ENCODE results near the gene C1orf35.

The C1orf35 gene

DNA sequence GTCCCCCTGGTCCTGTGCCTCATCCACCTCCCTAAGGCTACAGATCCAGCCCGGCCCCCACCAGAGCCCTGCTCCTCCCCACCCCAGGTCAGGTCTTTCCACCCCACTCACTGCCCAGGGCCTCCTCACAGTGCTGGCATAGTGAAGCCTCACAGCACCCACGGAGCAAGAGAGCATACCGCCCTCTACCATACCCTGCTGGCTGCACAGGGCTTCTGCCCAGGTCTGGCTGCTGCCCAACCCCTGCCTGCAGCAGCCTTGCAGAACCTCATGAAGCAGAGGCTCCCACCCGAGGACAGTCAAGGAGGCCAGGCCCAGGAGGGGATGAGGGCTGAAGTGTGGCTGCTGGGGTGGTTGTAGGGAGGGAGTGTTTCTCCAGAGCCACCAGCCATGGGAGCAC lies 40.3 kb downstream of the C1orf35 start:
- no peak for DNase-seq

GRCh38 chr1:228062085-228062791 lies 40.9 kb downstream of the C1orf35 start:
- no peak for DNase-seq

- no peak for DNase-seq
Observed at GRCh38 chr1:228061411-228062084, 41.6 kb downstream of the C1orf35 start.

GRCh38 chr1:228060458-228061190 lies 42.5 kb downstream of the C1orf35 start:
- no peak for DNase-seq

DNA sequence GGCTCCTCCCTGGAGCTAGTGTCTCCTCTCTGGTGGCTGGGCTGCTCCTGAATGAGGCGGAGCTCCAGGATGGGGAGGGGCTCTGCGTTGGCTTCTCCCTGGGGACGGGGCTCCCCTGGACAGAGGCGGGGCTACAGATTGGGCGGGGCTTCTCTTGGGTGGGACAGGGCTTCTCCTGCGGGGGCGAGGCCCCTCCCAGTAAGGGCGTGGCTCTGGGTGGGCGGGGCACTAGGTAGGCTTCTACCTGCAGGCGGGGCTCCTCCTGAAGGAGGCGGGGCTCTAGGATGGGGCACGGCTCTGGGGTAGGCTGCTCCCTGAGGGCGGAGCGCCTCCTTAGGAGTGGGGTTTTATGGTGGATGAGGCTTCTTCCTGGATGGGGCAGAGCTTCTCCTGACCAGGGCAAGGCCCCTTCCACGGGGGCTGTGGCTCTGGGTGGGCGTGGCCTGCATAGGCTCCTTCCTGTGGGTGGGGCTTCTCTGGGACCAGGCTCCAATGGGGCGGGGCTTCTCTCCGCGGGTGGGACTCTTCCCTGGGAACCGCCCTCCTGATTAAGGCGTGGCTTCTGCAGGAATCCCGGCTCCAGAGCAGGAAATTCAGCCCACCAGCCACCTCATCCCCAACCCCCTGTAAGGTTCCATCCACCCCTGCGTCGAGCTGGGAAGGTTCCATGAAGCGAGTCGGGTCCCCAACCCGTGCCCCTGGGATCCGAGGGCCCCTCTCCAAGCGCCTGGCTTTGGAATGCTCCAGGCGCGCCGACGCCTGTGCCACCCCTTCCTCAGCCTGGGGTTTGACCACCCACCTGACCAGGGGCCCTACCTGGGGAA lies 43.3 kb downstream of the C1orf35 start:
- no peak for DNase-seq

DNA sequence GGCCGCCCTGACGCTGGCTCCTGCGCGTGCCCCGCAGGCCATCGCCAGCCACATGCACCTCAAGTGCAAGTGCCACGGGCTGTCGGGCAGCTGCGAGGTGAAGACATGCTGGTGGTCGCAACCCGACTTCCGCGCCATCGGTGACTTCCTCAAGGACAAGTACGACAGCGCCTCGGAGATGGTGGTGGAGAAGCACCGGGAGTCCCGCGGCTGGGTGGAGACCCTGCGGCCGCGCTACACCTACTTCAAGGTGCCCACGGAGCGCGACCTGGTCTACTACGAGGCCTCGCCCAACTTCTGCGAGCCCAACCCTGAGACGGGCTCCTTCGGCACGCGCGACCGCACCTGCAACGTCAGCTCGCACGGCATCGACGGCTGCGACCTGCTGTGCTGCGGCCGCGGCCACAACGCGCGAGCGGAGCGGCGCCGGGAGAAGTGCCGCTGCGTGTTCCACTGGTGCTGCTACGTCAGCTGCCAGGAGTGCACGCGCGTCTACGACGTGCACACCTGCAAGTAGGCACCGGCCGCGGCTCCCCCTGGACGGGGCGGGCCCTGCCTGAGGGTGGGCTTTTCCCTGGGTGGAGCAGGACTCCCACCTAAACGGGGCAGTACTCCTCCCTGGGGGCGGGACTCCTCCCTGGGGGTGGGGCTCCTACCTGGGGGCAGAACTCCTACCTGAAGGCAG lies 44.0 kb downstream of the C1orf35 start:
- DNase-seq = no peak

DNA sequence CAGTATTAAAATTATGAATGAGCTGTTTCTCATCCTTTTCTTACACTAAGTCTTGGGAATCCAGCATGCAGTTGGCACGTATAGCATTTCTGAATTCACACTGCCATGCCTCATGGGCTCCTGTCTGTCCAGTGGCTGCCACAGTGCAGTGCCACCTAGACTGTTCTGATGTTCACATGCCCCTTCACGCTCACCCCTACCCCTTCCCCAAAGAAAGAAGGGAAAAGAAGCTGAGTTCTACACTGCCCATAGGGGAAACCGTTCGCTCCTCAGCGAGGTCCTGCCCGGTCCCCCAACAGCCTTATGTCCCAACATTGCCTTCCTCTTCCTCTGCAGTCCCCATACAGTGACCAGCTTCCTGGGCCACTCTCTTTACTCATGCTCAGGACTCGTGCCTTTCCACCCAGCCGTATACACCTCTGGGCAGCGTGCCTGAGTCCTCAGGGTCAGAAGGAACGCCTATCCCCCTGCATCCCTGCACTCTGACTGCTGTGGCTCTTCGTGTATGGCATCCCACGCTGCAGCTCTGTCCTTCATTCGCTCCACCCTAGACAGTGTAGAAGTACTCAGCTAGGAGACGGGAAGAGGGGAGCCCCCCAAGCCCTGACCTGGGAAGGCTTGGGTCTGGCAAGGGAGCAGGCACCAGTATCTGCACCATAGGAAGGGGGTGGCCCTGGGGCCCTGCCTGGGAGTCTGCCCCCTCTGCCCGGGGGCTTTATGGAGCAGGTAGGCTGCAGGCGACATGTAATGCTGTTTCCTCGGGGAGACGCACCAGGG lies 44.8 kb downstream of the C1orf35 start:
- no peak for DNase-seq

Measured in NCI-H1092 treated with DMSO at 0.1 percent for 48 hours (cell line).